Astrocyte of the cerebellum (primary cell): ENCODE data around the gene OPA1.

Source experiments
- DNase-seq: peaks from one replicate; pipeline ENCODE4 v3.0.0-alpha.2; 2011; ENCODE audit warnings: low read depth
- H3K4me3 ChIP-seq: 2 replicates; pipeline ENCODE4 v1.5.1; 2011; ENCODE audit warnings: mild to moderate bottlenecking, low read depth, low read length, moderate library complexity
- CTCF ChIP-seq: IDR thresholded peaks from 2 replicates; pipeline ENCODE4 v1.5.1; 2012; ENCODE audit warnings: low read length, low read depth, moderate library complexity, mild to moderate bottlenecking; ENCODE audit errors: missing control alignments
- in situ Hi-C: cut with HindIII; loops from 2 replicates; pipeline ENCODE4 v1.10.0; 2017; ENCODE audit warnings: low sequenced_read_pairs

The OPA1 gene

DNA sequence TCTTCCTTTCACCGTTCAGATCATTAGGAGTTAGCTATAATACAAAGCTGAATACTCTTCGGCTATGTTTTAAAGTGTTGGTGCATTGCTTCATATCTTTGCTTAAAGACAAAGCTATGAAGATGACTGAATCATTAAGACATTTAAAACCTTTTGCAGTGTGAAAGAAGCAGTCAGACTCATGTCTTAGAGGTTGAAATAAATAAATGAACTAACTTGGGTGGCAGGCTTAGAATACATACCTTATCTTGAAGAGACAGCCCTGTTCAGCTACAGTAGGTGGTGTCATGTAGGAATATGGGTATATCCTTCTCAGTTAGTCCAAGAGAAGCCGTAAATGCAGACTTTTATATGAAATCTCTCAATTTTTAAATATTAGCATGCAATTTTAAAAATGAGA, 63.4 kb downstream of the OPA1 start:
- in situ Hi-C loops = loop anchor here (25.0 kb wide), 1 partner anchor 656 kb away; no protein-coding TSS in a partner anchor
- no peak for DNase-seq
- no peak overlapping the region for H3K4me3 ChIP-seq
- no peak for TF ChIP-seq CTCF

GRCh38 chr3:193656878-193657282, 63.9 kb downstream of the OPA1 start:
- in situ Hi-C loops = loop anchor here (25.0 kb wide), 1 partner anchor 655 kb away; no protein-coding TSS in a partner anchor
- no peak for TF ChIP-seq CTCF
- DNase-seq = no peak
- no peak overlapping the region for H3K4me3 ChIP-seq

DNA sequence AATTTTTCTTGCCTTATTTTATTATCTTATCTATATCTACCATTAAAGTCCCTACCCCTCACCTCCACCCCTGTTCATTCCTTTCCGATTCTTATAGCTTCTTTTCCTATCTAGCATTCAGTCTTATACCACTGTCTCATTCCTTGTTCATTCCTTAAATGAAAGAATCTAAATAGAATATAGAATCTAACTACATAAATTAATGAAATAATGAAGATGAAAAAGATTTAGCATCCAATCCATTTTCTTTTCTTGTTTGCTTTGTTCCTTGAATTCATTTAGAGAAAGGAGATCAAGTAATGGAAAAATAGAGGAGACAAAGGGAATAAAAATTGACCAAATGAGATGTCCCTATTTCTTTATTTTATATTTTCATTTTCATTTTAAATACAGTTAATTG, 67.2 kb downstream of the OPA1 start:
- in situ Hi-C loops = loop anchor here (25.0 kb wide), 1 partner anchor 652 kb away; no protein-coding TSS in a partner anchor
- TF ChIP-seq CTCF = no peak
- no peak for DNase-seq
- H3K4me3 ChIP-seq = no peak overlapping the region

DNA sequence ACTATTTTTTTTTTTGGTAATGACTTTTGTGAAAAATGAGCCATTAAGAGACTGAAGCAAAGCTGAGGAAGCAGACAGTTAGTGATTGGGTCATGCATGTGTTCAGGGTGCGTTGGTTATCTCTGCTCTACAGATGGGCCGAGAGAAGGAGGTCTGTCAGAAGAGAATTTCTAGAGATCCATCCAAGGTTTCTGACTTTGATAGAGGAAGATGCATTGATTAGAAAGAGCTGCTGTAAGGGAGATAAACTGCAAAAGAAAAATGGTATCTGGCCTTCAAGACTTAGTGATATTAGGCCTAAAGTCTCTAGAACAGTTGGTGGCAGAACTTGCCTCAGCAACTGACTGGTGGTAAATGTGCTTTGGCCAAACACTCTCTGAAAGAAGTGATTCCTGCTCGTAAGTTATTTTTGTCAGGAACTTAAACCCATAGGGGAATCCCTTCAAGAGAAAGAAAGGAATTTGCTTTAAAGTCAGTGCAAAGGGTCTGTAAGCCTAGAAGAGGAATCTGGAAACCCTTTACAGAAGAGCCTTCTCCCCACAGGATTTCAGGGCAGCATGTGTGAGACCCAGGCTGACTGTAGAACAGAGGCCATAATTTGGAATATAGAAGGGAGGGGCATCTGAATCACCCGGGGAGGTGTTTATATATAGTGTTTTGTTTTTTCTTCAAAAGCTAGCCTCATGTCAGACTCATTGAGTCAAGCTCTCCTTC, 67.8 kb downstream of the OPA1 start:
- in situ Hi-C loops = loop anchor here (25.0 kb wide), 1 partner anchor 651 kb away; no protein-coding TSS in a partner anchor
- TF ChIP-seq CTCF = no peak
- H3K4me3 ChIP-seq = no peak overlapping the region
- no peak for DNase-seq

DNA sequence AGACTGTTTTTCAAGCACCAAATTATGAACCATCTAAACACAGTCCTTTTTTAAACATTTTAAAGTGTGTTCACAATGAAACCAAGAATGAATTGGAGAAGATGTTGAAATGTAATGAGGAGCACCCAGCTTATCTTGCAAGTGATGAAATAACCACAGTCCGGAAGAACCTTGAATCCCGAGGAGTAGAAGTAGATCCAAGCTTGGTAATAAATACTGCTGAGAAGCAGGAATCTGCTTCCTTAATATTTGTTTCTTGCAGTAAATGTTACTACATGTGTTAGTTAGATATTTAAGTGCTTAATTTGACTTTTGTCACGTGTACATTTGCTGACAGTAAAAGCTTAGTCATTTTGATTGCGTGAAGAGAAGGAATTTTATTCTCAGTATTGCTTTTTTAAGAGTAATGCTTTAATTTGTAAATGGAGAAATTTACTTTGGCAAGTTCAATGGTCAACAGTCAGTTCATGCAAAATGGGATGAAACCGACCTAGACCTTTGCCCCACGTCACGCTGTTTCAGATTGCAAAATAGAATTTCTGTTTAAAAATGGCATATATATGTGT, 69.8 kb downstream of the OPA1 start:
- TF ChIP-seq CTCF = no peak
- no peak for DNase-seq
- H3K4me3 ChIP-seq = no peak overlapping the region
- in situ Hi-C loops = loop anchor here (25.0 kb wide), 1 partner anchor 649 kb away; no protein-coding TSS in a partner anchor

GRCh38 chr3:193665370-193665989, 72.5 kb downstream of the OPA1 start:
- DNase-seq = peak; percentile 28
- TF ChIP-seq CTCF = no peak
- H3K4me3 ChIP-seq = no peak overlapping the region
- in situ Hi-C loops = loop anchor here (25.0 kb wide), 1 partner anchor 647 kb away; no protein-coding TSS in a partner anchor
